A204.1 (cell line): ENCODE results near the gene ASB3.
"Not testable (repeated sequence)": the region's sequence is repeated elsewhere in the genome, so short reads cannot be mapped to it uniquely, and the experiment has no call there.

Experiments
- FAIRE-seq: peaks from 2 replicates; lab custom pipeline; 2012; peaks lifted over from hg19 to GRCh38; lab: Jason Lieb, UNC

Gene ASB3

DNA sequence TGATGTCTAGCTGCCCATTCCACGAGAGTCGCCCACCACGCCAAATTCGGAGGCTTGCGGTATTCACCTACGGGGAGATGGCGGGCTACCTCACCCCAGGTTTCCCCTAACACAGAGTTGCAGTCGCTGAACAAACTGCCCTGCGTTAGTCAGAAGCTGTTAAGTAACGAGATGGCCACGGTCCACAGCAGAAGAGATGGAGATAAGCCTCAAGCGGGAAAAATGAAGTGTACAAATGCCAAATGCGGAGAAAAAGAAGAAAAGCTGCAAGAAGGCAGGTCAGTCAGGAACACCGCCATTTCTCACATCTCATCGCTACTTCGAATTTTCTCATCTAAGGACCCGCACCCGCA lies 425 bp downstream of the ASB3 start:
- no peak for FAIRE-seq

DNA sequence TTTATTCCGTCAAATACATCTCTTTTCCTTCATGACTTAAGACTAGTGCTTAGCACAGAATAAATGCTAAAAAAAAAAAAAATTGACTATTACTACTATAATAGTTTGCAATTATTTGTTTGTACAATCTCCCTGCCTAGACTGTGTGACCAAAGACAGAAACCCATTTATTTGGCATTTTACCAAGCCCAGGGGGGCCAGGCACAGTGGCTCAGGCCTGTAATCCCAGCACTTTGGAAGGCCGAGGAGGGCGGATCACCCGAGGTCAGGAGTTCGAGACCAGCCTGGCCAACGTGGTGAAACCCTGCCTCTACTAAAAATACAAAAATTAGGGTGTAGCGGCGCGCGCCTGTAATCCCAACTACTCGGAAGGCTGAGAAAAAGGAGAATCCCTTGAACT lies 1.4 kb downstream of the ASB3 start:
- no peak for FAIRE-seq

DNA sequence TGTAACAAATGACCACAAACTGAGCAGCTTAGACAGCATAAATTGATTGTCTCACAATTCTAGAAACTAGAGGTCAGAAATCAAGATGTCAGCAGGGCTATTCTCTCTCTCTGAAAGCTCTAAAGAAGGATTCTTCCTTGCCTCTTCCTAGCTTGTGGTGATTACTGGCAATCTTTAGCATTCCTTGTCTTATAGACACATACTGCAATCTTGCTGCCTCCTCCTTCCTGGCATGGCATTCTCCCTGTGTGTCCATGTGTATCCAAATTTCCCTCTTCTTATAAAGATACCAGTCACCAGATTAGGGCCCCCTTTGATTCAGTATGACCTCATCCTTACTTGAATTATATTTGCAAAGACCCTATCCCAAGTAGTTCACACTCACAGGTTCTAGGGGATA lies 2.3 kb downstream of the ASB3 start:
- FAIRE-seq = no peak

DNA sequence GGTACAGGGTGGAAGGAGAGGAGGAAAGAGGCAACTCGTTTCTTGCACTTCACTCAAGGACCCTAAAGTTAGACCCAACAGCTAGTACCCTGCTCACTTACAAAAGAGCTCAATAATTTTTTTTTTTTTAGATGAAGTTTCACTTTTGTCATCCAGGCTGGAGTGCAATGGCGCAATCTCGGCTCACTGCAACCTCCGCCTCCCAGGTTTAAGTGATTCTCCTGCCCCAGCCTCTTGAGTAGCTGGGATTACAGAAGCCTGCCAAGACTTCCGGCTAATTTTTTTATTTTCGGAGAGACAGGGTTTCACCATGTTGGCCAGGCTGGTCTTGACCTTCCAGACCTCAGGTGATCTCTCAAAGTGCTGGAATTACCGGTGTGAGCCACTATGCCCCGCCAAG lies 4.1 kb downstream of the ASB3 start:
- FAIRE-seq = no peak

DNA sequence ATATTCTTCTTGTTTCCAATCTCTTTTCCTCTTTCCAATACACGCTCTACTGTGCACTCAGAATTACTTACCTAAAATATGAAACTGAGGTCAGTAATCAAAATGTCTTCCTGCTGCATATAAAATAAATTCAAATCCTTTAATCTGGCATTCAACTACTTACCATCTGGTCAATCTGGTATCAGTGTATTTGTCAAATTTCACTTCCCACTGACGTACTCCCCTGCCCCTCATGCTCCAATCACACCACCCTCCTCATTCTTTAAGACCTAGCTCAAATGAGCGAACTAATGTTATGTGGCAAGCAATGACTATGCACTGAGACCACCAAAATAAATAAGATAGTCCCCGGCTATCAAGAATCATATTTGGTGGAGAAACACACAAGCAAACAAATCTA lies 6.7 kb downstream of the ASB3 start:
- FAIRE-seq = no peak

DNA sequence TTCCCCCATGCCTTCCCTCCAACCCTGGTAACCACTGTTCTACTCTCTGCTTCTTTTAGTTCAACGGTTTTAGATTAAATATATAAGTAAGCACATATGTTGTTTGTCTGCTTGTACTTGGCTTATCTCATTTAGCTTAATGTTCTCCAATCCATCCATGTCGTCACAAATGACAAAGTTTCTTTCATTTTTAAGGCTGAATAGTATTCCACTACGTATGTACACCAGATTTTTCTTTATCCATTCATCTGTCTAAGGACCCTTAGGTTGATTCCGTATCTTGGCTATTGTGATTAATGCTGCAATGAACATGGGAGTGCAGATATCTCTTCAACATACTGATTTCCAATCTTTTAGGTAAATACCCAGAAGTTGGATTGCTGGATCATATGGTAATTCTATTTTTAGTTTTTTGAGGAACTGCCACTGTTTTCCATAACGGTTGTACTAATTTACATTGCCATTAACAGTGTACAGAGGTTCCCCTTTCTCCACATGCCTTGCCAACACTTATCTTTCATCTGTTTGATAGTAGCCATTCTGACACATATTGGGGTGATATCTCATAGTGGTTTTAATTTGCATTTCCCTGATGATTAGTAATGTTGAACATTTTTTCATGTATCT lies 8.1 kb downstream of the ASB3 start:
- FAIRE-seq = no peak

DNA sequence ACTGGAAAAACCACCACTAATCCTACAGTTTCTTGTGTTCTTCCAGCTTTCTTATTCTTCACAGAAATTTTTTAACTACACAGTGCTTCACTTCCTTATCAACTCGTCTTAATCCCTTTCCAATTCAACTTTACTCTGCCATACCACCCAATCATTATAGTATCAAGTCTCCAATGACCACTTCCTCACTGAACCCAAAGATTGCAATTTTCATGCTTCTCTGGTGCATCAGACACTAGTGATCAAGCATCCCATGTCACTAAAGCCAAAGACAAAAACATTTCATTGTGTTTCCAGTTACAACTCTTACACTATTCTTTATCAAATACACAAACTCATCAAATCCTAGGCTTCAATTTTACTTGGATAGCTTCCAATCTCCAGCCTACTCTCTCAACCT lies 9.6 kb downstream of the ASB3 start:
- FAIRE-seq = no peak

DNA sequence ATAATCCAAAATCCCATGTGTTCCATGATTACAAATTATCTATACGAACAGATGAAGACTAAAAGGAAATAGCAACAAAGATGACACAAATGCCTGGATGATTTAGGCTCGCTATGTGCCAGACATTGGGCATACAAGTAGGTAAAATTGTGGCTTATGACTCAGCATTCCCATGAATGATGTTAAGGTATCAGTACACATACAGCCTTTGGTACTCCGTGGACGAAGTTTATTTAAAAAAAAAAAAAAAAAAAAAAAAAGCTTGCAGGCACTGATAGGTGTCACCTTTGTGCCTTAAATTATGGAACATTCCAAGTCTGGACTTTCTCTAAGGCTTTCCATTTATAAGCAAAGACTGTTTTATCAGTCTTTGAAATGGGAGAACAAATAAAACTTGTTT lies 16.5 kb downstream of the ASB3 start:
- FAIRE-seq = no peak

DNA sequence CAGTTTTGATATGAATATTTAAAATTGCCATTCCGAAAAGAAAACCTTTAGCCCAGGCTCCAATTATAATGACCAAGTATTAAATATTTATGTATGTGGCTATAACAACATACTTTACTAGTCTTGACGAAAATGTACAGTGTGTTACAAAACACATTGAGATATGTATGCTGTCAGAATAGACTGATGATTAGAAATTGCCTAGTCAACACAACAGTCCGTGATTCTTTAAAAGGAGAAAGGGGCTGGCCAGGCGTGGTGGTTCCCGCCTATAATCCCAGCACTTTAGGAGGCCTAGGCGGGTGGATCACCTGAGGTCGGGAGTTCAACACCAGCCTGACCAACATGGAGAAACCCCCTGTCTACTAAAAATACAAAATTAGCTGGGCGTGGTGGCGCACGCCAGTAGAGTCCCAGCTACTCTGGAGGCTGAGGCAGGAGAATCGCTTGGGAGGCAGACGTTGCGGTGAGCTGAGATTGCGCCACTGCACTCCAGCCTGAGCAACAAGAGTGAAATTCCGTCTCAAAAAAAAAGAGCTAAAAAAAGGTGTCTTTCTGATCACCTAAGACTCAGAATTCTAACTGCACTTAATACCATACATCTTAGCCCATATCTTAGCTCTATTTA lies 17.3 kb downstream of the ASB3 start:
- FAIRE-seq = no peak

DNA sequence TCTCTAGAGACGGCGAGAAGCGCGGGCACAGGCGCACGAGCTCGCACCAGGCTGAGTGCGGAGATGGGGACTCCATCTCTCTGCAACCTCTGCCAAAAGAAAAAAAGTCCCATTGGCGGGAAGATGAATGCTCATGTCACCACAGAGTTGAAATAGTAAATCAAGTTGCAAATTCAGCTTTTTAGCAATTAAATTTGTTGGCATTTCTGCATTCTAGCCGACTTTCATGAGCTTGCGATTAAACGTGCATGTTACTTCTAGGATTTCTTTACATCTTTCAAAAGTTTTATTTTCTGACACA lies 18.6 kb downstream of the ASB3 start:
- no peak for FAIRE-seq

DNA sequence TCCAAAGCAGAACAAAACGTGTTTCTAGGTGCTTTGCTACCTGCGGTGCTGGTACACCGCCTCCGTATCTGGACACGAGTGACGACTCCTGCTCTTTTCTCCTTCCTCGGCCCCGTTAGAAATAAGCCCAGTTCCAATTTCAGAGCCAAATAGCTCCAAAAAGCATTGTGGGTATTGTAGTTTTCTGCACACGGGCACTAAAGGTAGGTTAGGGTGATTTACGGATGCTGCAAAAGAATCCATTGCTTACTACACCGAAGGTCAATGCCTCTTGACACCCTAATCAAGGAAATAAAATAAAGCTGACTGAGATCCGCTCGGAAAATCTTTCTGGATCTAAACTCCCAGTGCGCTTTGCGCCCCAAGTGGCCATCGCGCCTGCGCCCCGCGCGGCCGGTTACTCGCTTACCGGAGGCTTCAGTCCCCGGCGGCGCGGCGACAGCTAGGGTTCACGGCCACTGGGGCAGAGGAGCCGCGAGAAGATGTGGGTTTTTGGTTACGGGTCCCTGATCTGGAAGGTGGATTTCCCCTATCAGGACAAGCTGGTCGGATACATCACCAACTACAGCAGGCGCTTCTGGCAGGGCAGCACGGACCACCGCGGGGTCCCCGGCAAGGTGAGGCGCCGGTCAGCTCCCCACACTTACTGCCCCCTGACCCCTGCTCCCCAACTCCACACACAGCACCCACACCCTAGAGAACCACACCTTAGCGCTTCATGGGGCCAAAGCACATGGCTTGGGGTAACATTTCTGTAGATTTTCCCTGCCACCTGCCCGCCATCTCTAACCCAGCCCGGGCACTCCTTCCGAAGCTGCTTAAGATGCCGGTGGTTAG lies 19.1 kb downstream of the ASB3 start, which contains the start of gene CHAC2:
Gene CHAC2 (plus strand): TSS at position 400 of the 837 bp plus-strand sequence. CDS start 83 bp downstream, at position 483.
- FAIRE-seq = no peak

DNA sequence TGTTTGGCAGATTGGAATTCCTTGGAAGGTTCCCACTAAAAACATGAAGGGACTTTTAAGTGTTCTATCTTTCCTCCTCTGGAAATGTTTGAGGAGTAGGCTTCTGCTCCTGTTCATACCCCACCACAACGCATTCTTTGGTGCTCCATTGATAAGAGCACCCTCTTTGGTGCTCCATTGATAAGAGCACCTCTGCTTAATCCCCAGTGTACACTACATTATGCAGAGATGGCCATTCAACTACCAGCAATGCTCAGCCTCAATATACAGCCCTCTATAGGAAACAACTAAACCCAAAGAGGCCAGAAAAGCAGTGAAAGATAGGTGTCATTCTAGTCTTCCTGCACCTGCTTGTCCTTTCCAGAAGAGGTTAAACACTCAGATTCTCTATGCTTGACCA lies 21.0 kb downstream of the ASB3 start:
- no peak for FAIRE-seq

DNA sequence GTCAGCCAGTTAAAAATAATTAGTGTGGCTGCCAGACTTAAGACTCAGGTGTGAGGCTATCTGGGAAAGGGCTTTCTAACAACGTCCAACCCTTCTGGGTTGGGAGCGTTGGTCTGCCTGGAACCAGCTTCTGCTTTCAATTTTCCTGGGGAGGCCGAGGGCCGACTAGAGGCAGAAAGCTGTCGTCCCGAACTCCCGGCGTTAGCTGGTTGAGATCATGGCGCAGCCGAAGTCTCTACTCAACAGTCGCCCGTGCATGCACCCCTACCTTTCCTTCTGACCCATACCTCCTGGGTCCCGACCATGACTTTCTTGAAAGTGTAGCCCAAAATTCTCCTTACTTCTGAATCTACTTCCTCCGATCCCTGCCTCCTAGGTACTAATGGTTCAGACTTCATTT lies 29.5 kb downstream of the ASB3 start:
- FAIRE-seq = not testable (repeated sequence)

DNA sequence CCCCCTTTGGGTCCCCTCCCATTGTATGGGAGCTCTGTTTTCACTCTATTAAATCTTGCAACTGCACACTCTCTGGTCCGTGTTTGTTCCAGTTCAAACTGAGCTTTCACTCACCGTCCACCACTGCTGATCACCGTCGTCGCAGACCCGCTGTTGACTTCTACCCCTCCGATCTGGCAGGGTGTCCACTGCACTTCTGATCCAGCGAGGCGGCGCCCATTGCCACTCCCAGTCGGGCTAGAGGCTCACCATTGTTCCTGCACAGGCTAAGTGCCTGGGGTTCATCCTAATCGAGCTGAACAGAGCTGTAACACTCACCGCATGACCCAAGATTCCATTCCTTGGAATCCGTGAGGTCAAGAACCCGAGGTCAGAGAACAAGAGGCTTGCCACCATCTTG lies 30.1 kb downstream of the ASB3 start:
- FAIRE-seq = no peak

DNA sequence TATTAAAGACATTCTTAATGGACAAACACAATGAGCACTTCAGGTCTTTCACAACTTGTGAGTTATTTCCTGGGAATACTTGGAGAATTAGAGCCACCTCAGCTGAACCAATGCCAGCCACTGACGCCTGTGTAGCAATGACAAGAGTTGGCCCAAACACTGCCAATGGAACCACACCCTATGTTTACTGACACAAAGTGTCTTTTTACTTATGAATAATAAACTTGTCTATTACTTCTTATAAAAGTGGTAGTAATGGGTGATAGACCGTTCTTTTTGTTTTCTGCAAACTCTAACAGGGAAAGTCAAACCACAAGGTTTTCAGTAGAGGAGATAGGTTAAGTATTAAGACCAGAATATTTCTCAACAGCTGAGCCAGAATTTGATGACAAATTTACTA lies 31.6 kb downstream of the ASB3 start:
- no peak for FAIRE-seq

DNA sequence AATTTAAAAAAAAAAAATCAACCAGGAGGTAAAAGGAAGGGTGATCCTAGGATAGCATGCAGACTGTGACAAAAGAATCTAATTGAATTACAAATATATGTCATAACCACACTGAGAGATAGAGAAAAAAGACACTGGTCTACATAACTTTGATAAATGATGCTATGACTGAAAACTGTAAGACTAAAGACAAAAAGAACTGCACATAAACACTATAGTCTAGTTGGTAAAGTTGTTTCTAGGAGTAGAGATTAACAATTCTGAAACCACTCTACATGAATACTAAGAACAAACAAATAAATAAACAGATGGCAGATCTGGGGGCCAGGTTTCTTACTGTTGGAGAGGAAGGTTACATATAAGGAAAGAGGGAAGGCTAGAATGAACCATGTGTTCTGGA lies 33.7 kb downstream of the ASB3 start:
- FAIRE-seq = no peak

DNA sequence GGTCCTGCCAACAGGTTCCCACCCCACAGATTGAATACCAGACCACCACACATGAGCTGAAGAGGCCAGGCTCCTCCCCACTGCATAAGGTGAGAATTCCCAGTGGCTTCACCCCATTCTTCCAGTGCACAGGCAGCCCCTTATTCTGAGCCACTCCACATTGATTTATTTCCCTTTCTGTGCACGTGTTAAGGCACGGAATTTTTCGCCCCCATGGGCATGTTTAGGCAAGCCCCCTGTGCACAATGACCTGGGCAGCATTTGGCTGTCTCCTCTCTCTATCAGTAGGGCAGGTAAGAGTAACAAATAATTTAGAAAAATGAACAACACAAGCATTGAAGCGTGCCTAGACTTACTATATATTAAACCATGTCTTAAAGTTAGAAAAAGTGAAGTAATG lies 34.4 kb downstream of the ASB3 start:
- no peak for FAIRE-seq

DNA sequence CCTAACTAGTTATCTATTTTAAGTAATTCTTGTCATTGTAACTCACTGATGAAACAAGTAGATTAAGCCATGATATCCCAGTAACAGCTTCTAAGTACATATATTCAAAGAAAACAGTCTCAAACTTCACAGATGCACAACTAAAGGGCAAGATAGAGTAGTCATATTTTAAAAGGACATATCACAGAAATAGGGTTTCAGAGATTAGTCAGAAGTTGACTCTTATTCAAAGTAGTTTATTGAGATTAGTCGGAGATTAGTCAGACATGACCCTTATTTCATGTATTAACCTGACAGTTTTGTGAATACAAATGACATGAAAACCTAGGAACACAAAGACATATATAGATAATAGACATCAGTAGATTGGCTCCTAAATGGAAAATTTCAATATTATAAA lies 35.0 kb downstream of the ASB3 start:
- FAIRE-seq = no peak

DNA sequence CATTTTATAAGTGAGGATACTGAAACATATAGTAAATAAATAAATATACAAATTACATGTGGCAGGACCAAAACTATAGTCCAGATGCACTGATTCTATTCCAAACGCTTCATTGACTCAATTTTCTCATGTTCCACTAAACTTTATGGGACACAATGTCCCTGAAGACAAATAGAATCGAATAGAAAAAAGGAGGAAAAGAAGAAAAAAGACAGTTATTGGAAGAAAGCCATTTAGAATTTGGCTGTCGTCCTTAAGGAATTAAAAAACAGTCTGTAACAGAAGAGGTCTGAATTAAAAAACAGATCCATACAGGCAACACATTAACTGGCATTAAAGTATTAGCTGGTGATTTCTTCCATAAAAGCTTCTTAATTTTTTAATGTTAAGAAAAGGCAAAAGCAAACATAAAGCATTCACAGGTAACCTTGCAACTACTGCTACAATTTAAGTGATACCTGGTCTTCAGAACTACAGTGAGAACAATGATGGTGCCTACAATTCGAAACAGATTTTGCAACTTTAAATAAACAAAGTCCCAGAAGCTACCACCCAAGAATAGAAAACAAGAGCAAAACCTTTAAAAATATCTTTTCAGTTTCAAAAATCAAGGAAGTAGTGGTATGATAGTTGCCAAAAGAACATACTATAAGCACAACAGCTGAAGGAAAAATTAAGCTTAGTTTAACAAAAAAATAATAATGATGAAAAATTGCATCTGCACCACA lies 36.5 kb downstream of the ASB3 start:
- no peak for FAIRE-seq

DNA sequence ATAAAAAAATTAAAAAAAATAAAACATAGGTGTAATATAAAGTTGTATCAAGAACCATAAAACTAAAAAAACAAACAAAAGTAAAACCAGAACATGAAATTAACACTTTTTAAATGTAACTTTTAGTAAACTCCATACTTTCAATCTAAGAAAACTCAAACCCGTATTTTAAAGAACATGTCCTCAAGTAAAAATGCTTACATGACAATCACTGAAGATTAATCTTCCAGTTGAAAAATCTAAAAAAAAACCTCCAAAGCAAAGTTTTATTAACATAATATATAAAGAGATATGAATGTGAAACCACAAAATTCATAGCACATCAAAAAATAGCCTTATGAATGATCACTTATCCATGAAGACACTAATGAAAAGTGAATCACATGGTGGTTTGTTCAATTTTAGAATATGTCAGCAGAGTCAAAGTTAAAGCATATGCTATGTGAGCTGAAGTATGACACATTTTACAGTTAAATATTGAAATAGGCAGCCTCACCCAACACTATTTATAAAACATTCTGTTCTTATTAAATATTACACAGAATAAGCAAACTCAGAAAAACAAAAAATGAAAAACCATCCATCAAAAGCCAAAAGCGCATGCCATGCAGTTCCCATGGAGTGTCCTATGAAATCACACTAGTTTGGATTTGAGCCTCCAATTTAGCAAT lies 42.2 kb downstream of the ASB3 start:
- FAIRE-seq = peak; percentile 11

DNA sequence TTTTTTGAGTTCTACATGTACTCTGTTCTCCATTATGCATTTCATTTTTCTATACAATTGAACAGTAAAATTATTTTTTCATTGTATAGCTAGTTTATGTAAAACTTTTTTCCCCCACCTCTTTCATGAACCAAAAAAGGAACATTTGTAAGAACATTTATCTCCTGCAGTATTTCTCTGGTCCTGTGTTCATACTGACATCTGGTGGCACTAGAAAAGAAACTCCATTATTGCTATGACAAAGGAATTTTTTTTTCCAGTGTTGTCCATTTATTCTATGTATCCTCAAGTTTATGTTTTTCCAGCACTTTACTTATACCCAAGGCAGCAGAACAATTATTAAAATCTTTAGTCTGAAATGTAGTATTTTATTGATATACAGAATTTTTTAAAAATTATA lies 46.6 kb downstream of the ASB3 start:
- FAIRE-seq = peak; percentile 80

DNA sequence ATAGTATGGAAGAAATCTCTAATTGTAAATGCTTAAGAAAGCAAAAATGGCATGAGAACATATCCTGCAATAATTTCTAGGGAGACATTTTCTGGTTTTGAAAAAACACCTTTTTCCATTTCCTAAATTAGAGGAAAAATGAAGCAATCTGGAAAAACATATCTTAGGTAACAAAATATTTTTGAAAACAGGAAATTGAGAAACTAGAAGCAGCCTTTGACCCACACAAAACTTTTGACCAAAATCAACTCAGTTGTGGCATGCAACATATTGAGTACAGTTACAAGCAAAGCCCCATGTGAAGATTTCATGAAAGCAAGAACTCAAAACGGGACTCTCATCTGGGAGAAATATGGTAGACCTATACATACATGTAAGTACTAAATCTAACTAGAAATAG lies 47.7 kb downstream of the ASB3 start:
- no peak for FAIRE-seq

DNA sequence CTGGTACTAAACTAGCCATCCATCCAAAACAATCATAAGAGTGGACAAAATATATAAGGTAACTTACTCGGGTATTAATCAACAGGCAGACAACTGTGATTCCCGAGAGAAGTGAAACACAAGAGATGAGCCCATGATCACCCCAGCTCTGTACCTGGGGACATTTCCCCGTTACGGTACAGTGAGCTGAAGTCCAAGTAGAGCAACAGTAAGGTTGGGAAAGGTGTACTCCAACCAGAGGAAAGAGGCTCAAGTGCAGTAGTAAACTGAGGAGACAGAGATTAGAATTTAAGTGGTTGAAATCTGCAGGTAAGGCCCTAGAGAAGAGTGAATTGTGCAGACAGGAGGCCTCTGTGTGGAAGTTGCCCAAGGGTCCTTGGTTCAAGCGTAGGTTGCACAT lies 49.7 kb downstream of the ASB3 start:
- FAIRE-seq = no peak
